Measurements from ENCODE around the gene DENND5A. TPM values are rescaled to one million over a fixed set of nuclear protein-coding genes. Genes with fewer than 3 reads are reported as not detected.
A peak's percentile ranks its signal among the peaks of the same experiment; 100 is the strongest.
"Not testable (repeated sequence)": the region's sequence is repeated elsewhere in the genome, so short reads cannot be mapped to it uniquely, and the experiment has no call there.

DENND5A gene
- total and polyA plus RNA-seq, 9 of the 15 experiments (the other 6 are each of a cell fraction or from before 2014, with no cell fraction given): 11.7 to 130 (median 46.3) TPM

- TF ChIP-seq, protein P1, sequence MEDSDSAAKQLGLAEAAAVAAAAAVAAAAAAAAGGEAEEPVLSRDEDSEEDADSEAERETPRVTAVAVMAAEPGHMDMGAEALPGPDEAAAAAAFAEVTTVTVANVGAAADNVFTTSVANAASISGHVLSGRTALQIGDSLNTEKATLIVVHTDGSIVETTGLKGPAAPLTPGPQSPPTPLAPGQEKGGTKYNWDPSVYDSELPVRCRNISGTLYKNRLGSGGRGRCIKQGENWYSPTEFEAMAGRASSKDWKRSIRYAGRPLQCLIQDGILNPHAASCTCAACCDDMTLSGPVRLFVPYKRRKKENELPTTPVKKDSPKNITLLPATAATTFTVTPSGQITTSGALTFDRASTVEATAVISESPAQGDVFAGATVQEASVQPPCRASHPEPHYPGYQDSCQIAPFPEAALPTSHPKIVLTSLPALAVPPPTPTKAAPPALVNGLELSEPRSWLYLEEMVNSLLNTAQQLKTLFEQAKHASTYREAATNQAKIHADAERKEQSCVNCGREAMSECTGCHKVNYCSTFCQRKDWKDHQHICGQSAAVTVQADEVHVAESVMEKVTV (CRISPR knock-in tag; IDR thresholded peaks at IDR 0.05): no peak
- no peak for TF ChIP-seq SMARCA5 (IDR thresholded peaks at IDR 0.05)
- no peak for TF ChIP-seq ZNF347 (CRISPR knock-in tag; IDR thresholded peaks at IDR 0.05; ENCODE audit: low read depth)
- TF ChIP-seq HIVEP1 (CRISPR knock-in tag; IDR thresholded peaks at IDR 0.05): no peak
- TF ChIP-seq TCF3 (CRISPR knock-in tag; IDR thresholded peaks at IDR 0.05): no peak
- TF ChIP-seq, protein P2, sequence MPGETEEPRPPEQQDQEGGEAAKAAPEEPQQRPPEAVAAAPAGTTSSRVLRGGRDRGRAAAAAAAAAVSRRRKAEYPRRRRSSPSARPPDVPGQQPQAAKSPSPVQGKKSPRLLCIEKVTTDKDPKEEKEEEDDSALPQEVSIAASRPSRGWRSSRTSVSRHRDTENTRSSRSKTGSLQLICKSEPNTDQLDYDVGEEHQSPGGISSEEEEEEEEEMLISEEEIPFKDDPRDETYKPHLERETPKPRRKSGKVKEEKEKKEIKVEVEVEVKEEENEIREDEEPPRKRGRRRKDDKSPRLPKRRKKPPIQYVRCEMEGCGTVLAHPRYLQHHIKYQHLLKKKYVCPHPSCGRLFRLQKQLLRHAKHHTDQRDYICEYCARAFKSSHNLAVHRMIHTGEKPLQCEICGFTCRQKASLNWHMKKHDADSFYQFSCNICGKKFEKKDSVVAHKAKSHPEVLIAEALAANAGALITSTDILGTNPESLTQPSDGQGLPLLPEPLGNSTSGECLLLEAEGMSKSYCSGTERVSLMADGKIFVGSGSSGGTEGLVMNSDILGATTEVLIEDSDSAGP (CRISPR knock-in tag; IDR thresholded peaks at IDR 0.05): no peak
- TF ChIP-seq, protein P3, sequence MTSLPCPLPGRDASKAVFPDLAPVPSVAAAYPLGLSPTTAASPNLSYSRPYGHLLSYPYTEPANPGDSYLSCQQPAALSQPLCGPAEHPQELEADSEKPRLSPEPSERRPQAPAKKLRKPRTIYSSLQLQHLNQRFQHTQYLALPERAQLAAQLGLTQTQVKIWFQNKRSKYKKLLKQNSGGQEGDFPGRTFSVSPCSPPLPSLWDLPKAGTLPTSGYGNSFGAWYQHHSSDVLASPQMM (CRISPR knock-in tag; IDR thresholded peaks at IDR 0.05): no peak
Observed at GRCh38 chr11:9222654-9223053, 42.5 kb downstream of the DENND5A start (continued).

DNA sequence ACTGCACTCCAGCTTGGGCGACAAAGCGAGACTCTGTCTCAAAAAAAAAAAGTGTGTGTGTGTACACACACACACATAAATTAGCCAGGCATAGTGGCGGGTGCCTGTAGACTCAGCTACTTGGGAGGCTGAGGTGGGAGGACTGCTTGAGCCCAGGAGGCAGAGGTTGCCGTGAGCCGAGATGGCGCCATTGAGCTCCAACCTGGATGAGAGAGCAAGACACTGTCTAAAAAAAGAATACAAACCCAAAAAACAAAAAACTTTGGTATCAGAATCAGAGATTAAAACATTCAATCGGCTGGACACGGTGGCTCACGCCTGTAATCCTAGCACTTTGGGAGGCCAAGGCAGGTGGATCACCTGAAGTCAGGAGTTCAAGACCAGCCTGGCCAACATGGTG lies 44.3 kb downstream of the DENND5A start:
- H2AFZ ChIP-seq (ENCODE audit: low read depth, low read length); H3K4me3 ChIP-seq; CTCF ChIA-PET (ENCODE audit: low intra/inter-chr PET ratio); H3K4me2 ChIP-seq (ENCODE audit: insufficient read depth, low read length); DNase-seq (ENCODE audit: extremely low read depth in 1 of 4, low spot score in 3 of 4); H3K36me3 ChIP-seq (ENCODE audit: control insufficient read depth, insufficient read depth, low read length); intact Hi-C loops (cut with micrococcal nuclease); H3K9me3 ChIP-seq (replicated peaks; ENCODE audit: control insufficient read depth, insufficient read depth, low read depth, low read length); H4K20me1 ChIP-seq (replicated peaks; ENCODE audit: control insufficient read depth, insufficient read depth, low read length); ATAC-seq; BruUV-seq (replicated peaks); H3K27me3 ChIP-seq (ENCODE audit: control insufficient read depth in 2 of 2, insufficient read depth in 2 of 2, low read length in 2 of 2); in situ Hi-C loops (cut with MboI); FAIRE-seq; POLR2A ChIA-PET; H3K9ac ChIP-seq (ENCODE audit: insufficient read depth in 1 of 2, low read depth in 2 of 2, low read length in 2 of 2); H3K9me1 ChIP-seq (ENCODE audit: control insufficient read depth, insufficient read depth, low read length); H3K4me1 ChIP-seq (replicated peaks in 1 of 2; ENCODE audit: control insufficient read depth in 2 of 2, insufficient read depth in 2 of 2, low read length in 2 of 2); H3K27ac ChIP-seq (ENCODE audit: extremely low read depth, low read depth, low read length): not testable (repeated sequence)
- peaks cover 60% of the 10 kb centered on the region for H3K79me2 ChIP-seq (ENCODE audit: control insufficient read depth, insufficient read depth, low read length)
- TF ChIP-seq, protein P4, sequence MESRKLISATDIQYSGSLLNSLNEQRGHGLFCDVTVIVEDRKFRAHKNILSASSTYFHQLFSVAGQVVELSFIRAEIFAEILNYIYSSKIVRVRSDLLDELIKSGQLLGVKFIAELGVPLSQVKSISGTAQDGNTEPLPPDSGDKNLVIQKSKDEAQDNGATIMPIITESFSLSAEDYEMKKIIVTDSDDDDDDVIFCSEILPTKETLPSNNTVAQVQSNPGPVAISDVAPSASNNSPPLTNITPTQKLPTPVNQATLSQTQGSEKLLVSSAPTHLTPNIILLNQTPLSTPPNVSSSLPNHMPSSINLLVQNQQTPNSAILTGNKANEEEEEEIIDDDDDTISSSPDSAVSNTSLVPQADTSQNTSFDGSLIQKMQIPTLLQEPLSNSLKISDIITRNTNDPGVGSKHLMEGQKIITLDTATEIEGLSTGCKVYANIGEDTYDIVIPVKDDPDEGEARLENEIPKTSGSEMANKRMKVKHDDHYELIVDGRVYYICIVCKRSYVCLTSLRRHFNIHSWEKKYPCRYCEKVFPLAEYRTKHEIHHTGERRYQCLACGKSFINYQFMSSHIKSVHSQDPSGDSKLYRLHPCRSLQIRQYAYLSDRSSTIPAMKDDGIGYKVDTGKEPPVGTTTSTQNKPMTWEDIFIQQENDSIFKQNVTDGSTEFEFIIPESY (CRISPR knock-in tag; IDR thresholded peaks at IDR 0.05): peak; percentile 62; the same call in 1 of the 2 replicates
- WGBS (ENCODE audit: insufficient coverage, low coverage, missing lambda C conversion rate): 88% methylated on average over 9 of the region's 9 CpGs
